ENCODE measurements around the gene DAZAP2.

DNA sequence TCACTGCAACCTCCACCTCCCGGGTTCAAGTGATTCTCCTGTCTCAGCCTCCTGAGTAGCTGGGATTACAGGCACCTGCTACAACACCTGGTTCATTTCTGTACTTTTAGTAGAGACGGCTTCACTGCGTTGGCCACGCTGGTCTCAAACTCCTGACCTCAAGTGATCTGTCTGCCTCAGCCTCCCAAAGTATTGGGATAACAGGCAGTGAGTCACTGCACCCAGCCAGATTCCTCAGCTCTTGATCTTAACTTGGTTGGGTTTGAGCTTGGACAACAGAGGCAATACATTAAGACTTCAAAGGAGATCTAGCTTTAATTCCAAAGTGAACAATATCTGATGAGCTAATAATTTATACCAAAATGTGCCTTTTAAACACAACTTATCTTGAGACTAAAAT lies 5.6 kb downstream of the DAZAP2 start:
- TF ChIP-seq, protein P1, sequence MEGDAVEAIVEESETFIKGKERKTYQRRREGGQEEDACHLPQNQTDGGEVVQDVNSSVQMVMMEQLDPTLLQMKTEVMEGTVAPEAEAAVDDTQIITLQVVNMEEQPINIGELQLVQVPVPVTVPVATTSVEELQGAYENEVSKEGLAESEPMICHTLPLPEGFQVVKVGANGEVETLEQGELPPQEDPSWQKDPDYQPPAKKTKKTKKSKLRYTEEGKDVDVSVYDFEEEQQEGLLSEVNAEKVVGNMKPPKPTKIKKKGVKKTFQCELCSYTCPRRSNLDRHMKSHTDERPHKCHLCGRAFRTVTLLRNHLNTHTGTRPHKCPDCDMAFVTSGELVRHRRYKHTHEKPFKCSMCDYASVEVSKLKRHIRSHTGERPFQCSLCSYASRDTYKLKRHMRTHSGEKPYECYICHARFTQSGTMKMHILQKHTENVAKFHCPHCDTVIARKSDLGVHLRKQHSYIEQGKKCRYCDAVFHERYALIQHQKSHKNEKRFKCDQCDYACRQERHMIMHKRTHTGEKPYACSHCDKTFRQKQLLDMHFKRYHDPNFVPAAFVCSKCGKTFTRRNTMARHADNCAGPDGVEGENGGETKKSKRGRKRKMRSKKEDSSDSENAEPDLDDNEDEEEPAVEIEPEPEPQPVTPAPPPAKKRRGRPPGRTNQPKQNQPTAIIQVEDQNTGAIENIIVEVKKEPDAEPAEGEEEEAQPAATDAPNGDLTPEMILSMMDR (conservative IDR thresholded peaks at IDR 0.05; ENCODE audit: low read length): no peak
- TF ChIP-seq EZH2phosphoT487 (IDR thresholded peaks at IDR 0.05; ENCODE audit: borderline replicate concordance, low read depth, low read length): no peak

Measured in OCI-LY7 (cell line).